GM06990 (cell line): Measurements from ENCODE around the gene NEU3.
"Not testable (repeated sequence)": the region's sequence is repeated elsewhere in the genome, so short reads cannot be mapped to it uniquely, and the experiment has no call there.

Source experiments
- DNase-seq: peaks from one replicate; pipeline ENCODE4 v3.0.0-alpha.2; 2011; ENCODE audit not compliant: insufficient read length; ENCODE audit errors: extremely low read depth
- H3K27me3 ChIP-seq: replicated peaks from 2 replicates; pipeline ENCODE4 v1.6.0; 2011; ENCODE audit warnings: low read length; ENCODE audit not compliant: control insufficient read depth, insufficient read depth
- H3K36me3 ChIP-seq: 2 replicates; pipeline ENCODE4 v1.5.1; 2011; ENCODE audit warnings: low read length; ENCODE audit not compliant: control insufficient read depth, insufficient read depth
- H3K4me3 ChIP-seq: replicated peaks from 2 replicates; pipeline ENCODE4 v1.5.1; 2011; ENCODE audit warnings: low read depth, mild to moderate bottlenecking, control low read depth, low read length
- CTCF ChIP-seq: IDR thresholded peaks from 2 replicates; pipeline ENCODE4 v1.5.1; 2011; ENCODE audit warnings: low read length, control low read depth, mild to moderate bottlenecking, inconsistent platforms; ENCODE audit not compliant: insufficient read depth, poor library complexity, severe bottlenecking

Gene NEU3

DNA sequence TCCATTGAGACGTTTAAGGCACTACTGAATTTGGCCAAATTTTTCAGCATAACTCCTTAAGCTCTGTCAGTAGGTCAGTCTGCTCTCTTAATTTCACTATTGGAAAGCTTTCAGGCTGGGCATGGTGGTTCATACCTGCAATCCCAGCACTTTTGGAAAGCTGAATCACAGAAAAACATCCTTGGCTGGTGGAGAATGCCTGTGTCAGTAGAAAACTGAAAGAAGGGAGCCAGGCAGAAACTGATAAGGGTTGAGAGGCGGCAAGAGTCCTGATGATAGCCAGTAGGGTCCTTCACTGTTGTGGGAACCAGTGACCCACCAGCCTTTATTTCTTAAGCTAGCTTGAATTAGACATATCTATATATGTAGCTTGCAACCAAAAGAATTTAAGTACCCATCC is 22.6 kb downstream of the NEU3 start:
- no peaks in the 10 kb centered on the region for H3K27me3 ChIP-seq
- TF ChIP-seq CTCF = no peak
- H3K4me3 ChIP-seq = no peak overlapping the region
- H3K36me3 ChIP-seq = peaks cover 26% of the 10 kb centered on the region
- DNase-seq = no peak

DNA sequence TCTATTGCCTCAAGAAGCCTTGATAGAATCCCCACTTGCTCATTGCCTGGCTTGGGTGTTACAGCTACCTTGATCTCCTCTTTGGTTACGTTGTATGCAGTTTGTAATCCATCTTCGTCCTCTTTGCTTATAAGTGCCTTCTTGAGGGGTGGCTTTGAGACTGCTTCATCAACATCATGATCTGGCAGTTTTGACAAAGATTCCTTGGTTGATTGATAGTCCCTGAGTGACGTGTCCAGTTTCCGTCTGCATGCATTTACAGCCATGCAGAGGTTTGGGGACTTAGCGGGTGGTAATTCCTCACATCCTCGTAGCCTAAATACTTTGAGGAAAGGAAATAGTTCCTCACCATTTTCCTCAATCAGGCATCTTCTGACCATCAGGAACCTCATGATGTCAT is 23.1 kb downstream of the NEU3 start:
- H3K27me3 ChIP-seq = no peaks in the 10 kb centered on the region
- TF ChIP-seq CTCF = no peak
- H3K36me3 ChIP-seq = peaks cover 22% of the 10 kb centered on the region
- DNase-seq = no peak
- no peak overlapping the region for H3K4me3 ChIP-seq

DNA sequence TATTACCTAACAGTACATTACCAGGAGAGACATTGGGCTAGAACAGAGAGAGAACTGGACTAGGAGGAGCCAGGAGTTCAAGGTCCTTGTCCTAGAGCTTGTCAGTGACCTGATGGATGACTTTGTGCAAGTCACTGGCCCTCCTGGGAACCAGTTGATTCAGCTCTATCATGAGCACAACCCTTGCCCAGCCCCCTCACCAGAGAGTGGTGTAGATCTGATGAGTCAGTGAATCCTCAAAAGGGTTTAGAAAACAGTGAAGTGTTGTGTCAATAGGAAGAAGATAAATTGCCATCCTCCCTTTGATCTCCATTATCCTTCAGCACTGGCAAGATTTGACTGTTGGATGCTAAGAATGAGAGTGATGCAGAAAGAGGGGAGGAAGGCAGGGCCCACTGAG is 24.3 kb downstream of the NEU3 start:
- peaks cover 21% of the 10 kb centered on the region for H3K36me3 ChIP-seq
- no peak for DNase-seq
- H3K27me3 ChIP-seq = no peaks in the 10 kb centered on the region
- no peak overlapping the region for H3K4me3 ChIP-seq
- no peak for TF ChIP-seq CTCF

GRCh38 chr11:75014129-75014528 is 25.4 kb downstream of the NEU3 start:
- TF ChIP-seq CTCF = no peak
- no peak overlapping the region for H3K4me3 ChIP-seq
- no peak for DNase-seq
- H3K36me3 ChIP-seq = peaks cover 18% of the 10 kb centered on the region
- no peaks in the 10 kb centered on the region for H3K27me3 ChIP-seq

GRCh38 chr11:75019200-75019599 is 30.5 kb downstream of the NEU3 start:
- not testable (repeated sequence) for H3K4me3 ChIP-seq, H3K27me3 ChIP-seq, DNase-seq, H3K36me3 ChIP-seq

- H3K36me3 ChIP-seq, H3K4me3 ChIP-seq, H3K27me3 ChIP-seq, DNase-seq: not testable (repeated sequence)
These were observed 31.6 kb downstream of the NEU3 start for GRCh38 chr11:75020328-75020727.

DNA sequence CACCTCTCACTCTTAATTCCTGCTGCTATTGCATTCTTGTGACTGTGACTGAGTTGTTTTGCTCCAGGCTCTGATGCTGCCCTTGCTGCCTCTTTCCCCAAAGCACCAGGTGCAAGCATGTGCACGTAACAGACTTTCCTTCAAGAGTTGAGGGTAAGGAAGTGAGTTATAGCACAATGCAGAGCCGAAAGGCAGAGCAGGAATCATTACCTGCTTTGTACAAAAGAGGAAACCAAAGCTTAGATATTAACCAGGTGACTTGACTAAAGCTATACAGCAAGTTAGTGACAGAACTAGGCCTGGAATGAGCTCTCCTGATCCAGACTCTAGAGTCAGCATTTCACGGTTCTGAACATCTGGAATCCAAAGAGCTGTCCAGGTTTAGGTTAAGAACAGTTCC is 33.6 kb downstream of the NEU3 start:
- no peaks in the 10 kb centered on the region; the same call in 1 of the 2 replicates for H3K36me3 ChIP-seq
- no peaks in the 10 kb centered on the region for H3K27me3 ChIP-seq
- TF ChIP-seq CTCF = no peak
- H3K4me3 ChIP-seq = no peak overlapping the region
- DNase-seq = no peak
